Measurements from ENCODE around the gene PGAP6. TPM values are rescaled to one million over a fixed set of nuclear protein-coding genes. Genes with fewer than 3 reads are reported as not detected.
A peak's percentile ranks its signal among the peaks of the same experiment; 100 is the strongest.

Gene PGAP6
- total RNA-seq, 4 donors from 2014 or later: 10.6 to 36.2 (median 12.8) TPM

- intact Hi-C loops (cut with DNase I; ENCODE audit: low total_unique reads): no loop called here
- peak overlapping the region in 1 of 2 donors; percentile 92 for H3K27ac ChIP-seq
- no peaks in the 10 kb centered on the region for H3K9me3 ChIP-seq
- no peak overlapping the region for H3K4me3 ChIP-seq
- peak in 1 of 2 donors; percentile 20 for DNase-seq
- no peak for TF ChIP-seq CTCF (IDR thresholded peaks at IDR 0.05)
- TF ChIP-seq POLR2A (IDR thresholded peaks at IDR 0.05): no peak
- H3K27me3 ChIP-seq: no peaks in the 10 kb centered on the region
- no peaks in the 10 kb centered on the region for H3K36me3 ChIP-seq
- peaks cover 2% of the 10 kb centered on the region in 2 donors for H3K4me1 ChIP-seq
These were observed 18.3 kb upstream of the PGAP6 start for GRCh38 chr16:400061-400591.

- H3K9me3 ChIP-seq: no peaks in the 10 kb centered on the region
- intact Hi-C loops (cut with DNase I; ENCODE audit: low total_unique reads): no loop called here
These were observed 17.7 kb upstream of the PGAP6 start for GRCh38 chr16:399340-400019.

GRCh38 chr16:398561-399339, 17.0 kb upstream of the PGAP6 start:
- intact Hi-C loops (cut with DNase I; ENCODE audit: low total_unique reads): no loop called here
- Histone ChIP-seq H3K4me1 (peaks cover 2% of the 10 kb centered on the region in 2 donors), H3K9me3 (no peaks in the 10 kb centered on the region)

More at GRCh38 chr16:399340-400019, 17.7 kb upstream of the PGAP6 start:
- no peak for DNase-seq
- TF ChIP-seq CTCF (IDR thresholded peaks at IDR 0.05) (no peak), POLR2A (IDR thresholded peaks at IDR 0.05) (no peak)
- no peaks in the 10 kb centered on the region for H3K27me3 ChIP-seq
- H3K4me1 ChIP-seq: peaks cover 2% of the 10 kb centered on the region in 2 donors
- H3K36me3 ChIP-seq: no peaks in the 10 kb centered on the region
- H3K4me3 ChIP-seq: no peak overlapping the region
- no peak overlapping the region for H3K27ac ChIP-seq

GRCh38 chr16:397736-398332, 16.1 kb upstream of the PGAP6 start:
- intact Hi-C loops (cut with DNase I; ENCODE audit: low total_unique reads): no loop called here
- no peaks in the 10 kb centered on the region for H3K27me3 ChIP-seq
- peak; percentile 70 to 73 for DNase-seq
- peaks cover 2% of the 10 kb centered on the region in 2 donors for H3K4me1 ChIP-seq
- H3K27ac ChIP-seq: peak overlapping the region; percentile 89 to 91
- TF ChIP-seq CTCF (IDR thresholded peaks at IDR 0.05) (peak; percentile 23 to 58 (median 48)), POLR2A (IDR thresholded peaks at IDR 0.05) (no peak)
- peak overlapping the region; percentile 34 to 74 for H3K4me3 ChIP-seq
- no peaks in the 10 kb centered on the region for H3K9me3 ChIP-seq
- no peaks in the 10 kb centered on the region for H3K36me3 ChIP-seq

More at GRCh38 chr16:398561-399339, 17.0 kb upstream of the PGAP6 start:
- Histone ChIP-seq H3K36me3 (no peaks in the 10 kb centered on the region), H3K4me3 (no peak overlapping the region), H3K27me3 (no peaks in the 10 kb centered on the region), H3K27ac (peak overlapping the region in 1 of 2 donors; percentile 91)
- no peak for DNase-seq
- no peak for TF ChIP-seq POLR2A (IDR thresholded peaks at IDR 0.05)
- TF ChIP-seq CTCF (IDR thresholded peaks at IDR 0.05): no peak
